Progenitor cell of endocrine pancreas (in vitro differentiated cells): ENCODE data around the gene GPR78. TPM values are rescaled to one million over a fixed set of nuclear protein-coding genes. Genes with fewer than 3 reads are reported as not detected.

Source experiments
- DNase-seq: peaks from one replicate; pipeline ENCODE4 v3.0.0; 2021; ENCODE audit warnings: low spot score; ENCODE audit not compliant: unreplicated experiment
- H3K27ac Mint-ChIP-seq: 2 replicates; pipeline ENCODE4 v1.8.0; 2021; ENCODE audit warnings: mild to moderate bottlenecking, moderate library complexity, mixed read lengths
- H3K27me3 Mint-ChIP-seq: 2 replicates; pipeline ENCODE4 v1.8.0; 2021; ENCODE audit warnings: mixed read lengths
- H3K36me3 Mint-ChIP-seq: 2 replicates; pipeline ENCODE4 v1.8.0; 2022; ENCODE audit warnings: mixed read lengths; ENCODE audit not compliant: insufficient read depth
- H3K4me1 Mint-ChIP-seq: 2 replicates; pipeline ENCODE4 v1.8.0; 2021; ENCODE audit warnings: low read depth, mixed read lengths
- H3K4me3 Mint-ChIP-seq: 2 replicates; pipeline ENCODE4 v1.8.0; 2021; ENCODE audit warnings: low read depth, mild to moderate bottlenecking, moderate library complexity, mixed read lengths
- H3K9me3 Mint-ChIP-seq: 2 replicates; pipeline ENCODE4 v1.8.0; 2021; ENCODE audit warnings: low read depth, mixed read lengths
- CTCF ChIP-seq: fragments of 200-600 bp; sonication (generic); IDR thresholded peaks from one replicate; pipeline ENCODE4 v1.5.0; 2021; ENCODE audit warnings: antibody characterized with exemption, mild to moderate bottlenecking; ENCODE audit not compliant: unreplicated experiment
- total RNA-seq: library from RNA; stranded (reverse); gene quantifications from 2 replicates; pipeline ENCODE4 v1.2.1, GENCODE V29; 2021

Gene GPR78
- total RNA-seq, 1 donor from 2014 or later = 0.31 TPM

GRCh38 chr4:8543623-8544022, 36.6 kb upstream of the GPR78 start:
- Mint-ChIP-seq H3K4me3 (no peak overlapping the region), H3K27ac (no peak overlapping the region), H3K4me1 (peaks cover 2% of the 10 kb centered on the region), H3K27me3 (peaks cover 3% of the 10 kb centered on the region), H3K9me3 (no peaks in the 10 kb centered on the region), H3K36me3 (no peaks in the 10 kb centered on the region)
- no peak for TF ChIP-seq CTCF
- no peak for DNase-seq

GRCh38 chr4:8544282-8544681, 35.9 kb upstream of the GPR78 start:
- no peak for TF ChIP-seq CTCF
- no peaks in the 10 kb centered on the region for H3K36me3 Mint-ChIP-seq
- no peak overlapping the region for H3K4me3 Mint-ChIP-seq
- H3K9me3 Mint-ChIP-seq = no peaks in the 10 kb centered on the region
- DNase-seq = no peak
- no peak overlapping the region for H3K27ac Mint-ChIP-seq
- H3K4me1 Mint-ChIP-seq = peaks cover 2% of the 10 kb centered on the region
- peaks cover 3% of the 10 kb centered on the region for H3K27me3 Mint-ChIP-seq

DNA sequence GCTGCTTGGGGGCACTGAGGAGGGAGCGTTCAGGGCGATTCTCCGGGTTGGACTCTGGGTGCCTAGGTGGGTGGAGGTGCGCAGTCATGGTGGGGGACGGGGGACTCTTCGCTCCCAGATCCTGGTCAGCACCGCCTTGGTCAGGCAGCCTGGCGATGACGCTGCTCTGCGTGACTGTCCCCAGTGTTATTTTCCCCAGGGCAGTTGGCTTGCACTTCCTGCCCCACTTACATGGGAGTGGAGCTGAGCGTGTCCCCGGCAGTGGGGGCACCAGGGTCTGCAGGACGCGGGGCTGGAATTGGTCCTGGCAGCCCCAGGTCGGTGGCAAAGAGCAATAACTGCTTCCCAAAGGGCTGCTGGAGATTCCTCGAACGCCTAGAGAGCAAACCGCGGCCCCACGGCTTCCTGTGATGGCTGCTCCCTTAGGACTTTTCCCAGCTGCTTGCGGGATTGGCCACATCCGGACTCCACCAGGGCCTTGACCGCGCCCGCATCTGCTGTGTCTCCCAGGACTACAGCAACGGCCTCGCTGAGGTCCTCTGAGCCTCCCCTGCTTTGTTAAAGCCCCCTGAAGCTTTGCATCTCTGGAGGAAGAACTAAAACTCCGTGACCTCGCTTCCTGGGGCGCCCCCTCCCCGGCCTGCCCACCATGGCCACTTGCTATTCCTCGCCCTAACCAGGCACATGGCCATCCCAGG, 35.3 kb upstream of the GPR78 start:
- Mint-ChIP-seq H3K4me1 (peaks cover 2% of the 10 kb centered on the region), H3K9me3 (no peaks in the 10 kb centered on the region), H3K27me3 (peaks cover 3% of the 10 kb centered on the region), H3K4me3 (no peak overlapping the region), H3K36me3 (no peaks in the 10 kb centered on the region), H3K27ac (no peak overlapping the region)
- TF ChIP-seq CTCF = no peak
- DNase-seq = no peak

- Mint-ChIP-seq H3K4me3 (no peak overlapping the region), H3K4me1 (peaks cover 2% of the 10 kb centered on the region), H3K27me3 (peaks cover 3% of the 10 kb centered on the region), H3K9me3 (no peaks in the 10 kb centered on the region), H3K36me3 (no peaks in the 10 kb centered on the region), H3K27ac (no peak overlapping the region)
- TF ChIP-seq CTCF = no peak
- no peak for DNase-seq
Measured at GRCh38 chr4:8545439-8545765, 34.8 kb upstream of the GPR78 start.

- TF ChIP-seq CTCF = no peak
Measured at GRCh38 chr4:8546766-8547107, 33.5 kb upstream of the GPR78 start.

More at GRCh38 chr4:8546766-8547107, 33.5 kb upstream of the GPR78 start:
- peaks cover 2% of the 10 kb centered on the region for H3K4me1 Mint-ChIP-seq
- H3K4me3 Mint-ChIP-seq = no peak overlapping the region
- no peaks in the 10 kb centered on the region for H3K9me3 Mint-ChIP-seq
- DNase-seq = no peak
- peaks cover 3% of the 10 kb centered on the region for H3K27me3 Mint-ChIP-seq
- no peaks in the 10 kb centered on the region for H3K36me3 Mint-ChIP-seq
- no peak overlapping the region for H3K27ac Mint-ChIP-seq
